Tibial artery (tissue), 4 donors: Measurements from ENCODE around the gene PDLIM3.
"Not testable (repeated sequence)": the region's sequence is repeated elsewhere in the genome, so short reads cannot be mapped to it uniquely, and the experiment has no call there.

Experiments
- DNase-seq, 2 donors: peaks; one replicate each; pipeline ENCODE4 v3.0.0-alpha.2; 2019
- H3K27ac ChIP-seq, 2 donors: fragments of 200-600 bp; sonication (generic) in 1 of 2; 1 replicate in 1 of 2; 2 replicates in 1 of 2; pipeline ENCODE4 v1.5.1; 2018 to 2019; ENCODE audit warnings: mild to moderate bottlenecking in 1 of 2
- H3K27me3 ChIP-seq, 2 donors: fragments of 200-600 bp; sonication (generic) in 1 of 2; one replicate each; pipeline versions ENCODE4 v1.5.1 to v1.6.0; 2016 to 2019
- H3K36me3 ChIP-seq, 3 donors: fragments of 200-600 bp; sonication (generic) in 2 of 3; one replicate each; pipeline ENCODE4 v1.5.1; 2016 to 2019; ENCODE audit warnings: mild to moderate bottlenecking in 2 of 3
- H3K4me1 ChIP-seq, 4 donors: fragments of 200-600 bp; sonication (generic) in 2 of 4; 1 replicate in 3 of 4; 2 replicates in 1 of 4; pipeline ENCODE4 v1.5.1; 2016 to 2019
- H3K4me3 ChIP-seq, 2 donors: fragments of 200-600 bp; sonication (generic) in 1 of 2; 1 replicate in 1 of 2; 2 replicates in 1 of 2; pipeline ENCODE4 v1.5.1; 2018 to 2019; ENCODE audit warnings: mild to moderate bottlenecking in 2 of 2
- H3K9me3 ChIP-seq, 3 donors: fragments of 200-600 bp; sonication (generic) in 1 of 3; one replicate each; pipeline ENCODE4 v1.5.1; 2016 to 2019
- intact Hi-C: fragments of 100-400 bp; cut with DNase I; formaldehyde crosslinking; loops from one replicate; pipeline ENCODE4 v1.15.0; 2023; ENCODE audit warnings: low total_unique reads
- TF ChIP-seq, protein P1 (sequence below), 2 experiments: fragments of 200-600 bp in 1 of 2; fragments of 450-650 bp in 1 of 2; IDR thresholded peaks; one replicate each; pipeline ENCODE4 v1.5.1; 2017 to 2019; ENCODE audit warnings: antibody characterized with exemption in 2 of 2, mild to moderate bottlenecking in 1 of 2, moderate library complexity in 1 of 2

The PDLIM3 gene

DNA sequence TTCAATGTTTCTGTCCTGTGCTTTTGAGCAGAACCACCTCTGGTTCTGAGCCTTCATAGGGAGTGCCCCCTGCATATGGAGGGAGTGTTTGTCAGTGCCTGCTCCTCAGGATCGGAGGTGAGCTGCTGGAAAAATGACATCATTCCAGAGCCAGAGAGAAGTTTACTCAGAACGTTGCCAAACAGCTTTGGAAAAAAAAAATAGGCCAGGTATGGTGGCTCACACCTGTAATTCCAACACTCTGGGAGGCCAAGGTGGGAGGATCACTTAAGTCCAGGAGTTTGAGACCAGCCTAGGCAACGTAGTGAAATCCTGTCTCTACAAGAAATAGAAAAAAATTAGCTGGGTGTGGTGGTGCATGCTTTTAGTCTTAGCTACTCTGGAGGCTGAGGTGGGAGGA is 27.2 kb upstream of the PDLIM3 start:
- Histone ChIP-seq H3K36me3 (no peaks in the 10 kb centered on the region), H3K4me1 (peaks cover 0 to 33% (median 23%) of the 10 kb centered on the region in 4 donors), H3K9me3 (no peaks in the 10 kb centered on the region), H3K4me3 (no peak overlapping the region), H3K27ac (peak overlapping the region in 1 of 2 donors; percentile 63), H3K27me3 (no peaks in the 10 kb centered on the region)
- intact Hi-C loops, result no loop called here
- TF ChIP-seq, protein P1, sequence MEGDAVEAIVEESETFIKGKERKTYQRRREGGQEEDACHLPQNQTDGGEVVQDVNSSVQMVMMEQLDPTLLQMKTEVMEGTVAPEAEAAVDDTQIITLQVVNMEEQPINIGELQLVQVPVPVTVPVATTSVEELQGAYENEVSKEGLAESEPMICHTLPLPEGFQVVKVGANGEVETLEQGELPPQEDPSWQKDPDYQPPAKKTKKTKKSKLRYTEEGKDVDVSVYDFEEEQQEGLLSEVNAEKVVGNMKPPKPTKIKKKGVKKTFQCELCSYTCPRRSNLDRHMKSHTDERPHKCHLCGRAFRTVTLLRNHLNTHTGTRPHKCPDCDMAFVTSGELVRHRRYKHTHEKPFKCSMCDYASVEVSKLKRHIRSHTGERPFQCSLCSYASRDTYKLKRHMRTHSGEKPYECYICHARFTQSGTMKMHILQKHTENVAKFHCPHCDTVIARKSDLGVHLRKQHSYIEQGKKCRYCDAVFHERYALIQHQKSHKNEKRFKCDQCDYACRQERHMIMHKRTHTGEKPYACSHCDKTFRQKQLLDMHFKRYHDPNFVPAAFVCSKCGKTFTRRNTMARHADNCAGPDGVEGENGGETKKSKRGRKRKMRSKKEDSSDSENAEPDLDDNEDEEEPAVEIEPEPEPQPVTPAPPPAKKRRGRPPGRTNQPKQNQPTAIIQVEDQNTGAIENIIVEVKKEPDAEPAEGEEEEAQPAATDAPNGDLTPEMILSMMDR (IDR thresholded peaks at IDR 0.05), result no peak
- DNase-seq, result no peak

- H3K27ac ChIP-seq, result peak overlapping the region; percentile 42 to 50
Measured at GRCh38 chr4:185560316-185560715, 25.0 kb upstream of the PDLIM3 start.

DNA sequence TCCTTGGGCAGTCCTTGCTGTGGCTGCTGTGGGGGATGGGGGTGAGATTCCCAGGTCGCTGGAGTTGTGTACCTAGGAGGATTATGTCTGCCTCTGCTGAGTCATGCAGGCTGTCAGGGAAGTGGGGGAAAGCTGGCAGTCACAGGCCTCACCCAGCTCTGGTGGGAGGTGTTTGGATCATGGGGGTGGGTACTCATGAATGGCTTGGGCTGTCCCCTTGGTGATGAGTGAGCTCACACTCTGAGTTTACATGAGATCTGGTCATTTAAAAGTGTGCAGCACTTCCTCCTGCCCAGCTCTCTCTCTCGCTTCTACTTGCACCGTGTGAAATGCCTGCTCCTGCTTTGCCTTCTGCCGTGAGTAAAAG is 24.6 kb upstream of the PDLIM3 start:
- peak in 1 of 2 donors; percentile 80 for DNase-seq
- H3K27ac ChIP-seq, result peak overlapping the region; percentile 42 to 50
- no peaks in the 10 kb centered on the region for H3K27me3 ChIP-seq

More at GRCh38 chr4:185560316-185560715, 25.0 kb upstream of the PDLIM3 start:
- no peaks in the 10 kb centered on the region for H3K9me3 ChIP-seq
- no peaks in the 10 kb centered on the region for H3K27me3 ChIP-seq
- no peaks in the 10 kb centered on the region for H3K36me3 ChIP-seq
- TF ChIP-seq, protein P1 (IDR thresholded peaks at IDR 0.05), result no peak
- no peak for DNase-seq
- intact Hi-C loops, result no loop called here
- no peak overlapping the region for H3K4me3 ChIP-seq
- H3K4me1 ChIP-seq, result peaks cover 0 to 13% (median 12%) of the 10 kb centered on the region in 4 donors

DNA sequence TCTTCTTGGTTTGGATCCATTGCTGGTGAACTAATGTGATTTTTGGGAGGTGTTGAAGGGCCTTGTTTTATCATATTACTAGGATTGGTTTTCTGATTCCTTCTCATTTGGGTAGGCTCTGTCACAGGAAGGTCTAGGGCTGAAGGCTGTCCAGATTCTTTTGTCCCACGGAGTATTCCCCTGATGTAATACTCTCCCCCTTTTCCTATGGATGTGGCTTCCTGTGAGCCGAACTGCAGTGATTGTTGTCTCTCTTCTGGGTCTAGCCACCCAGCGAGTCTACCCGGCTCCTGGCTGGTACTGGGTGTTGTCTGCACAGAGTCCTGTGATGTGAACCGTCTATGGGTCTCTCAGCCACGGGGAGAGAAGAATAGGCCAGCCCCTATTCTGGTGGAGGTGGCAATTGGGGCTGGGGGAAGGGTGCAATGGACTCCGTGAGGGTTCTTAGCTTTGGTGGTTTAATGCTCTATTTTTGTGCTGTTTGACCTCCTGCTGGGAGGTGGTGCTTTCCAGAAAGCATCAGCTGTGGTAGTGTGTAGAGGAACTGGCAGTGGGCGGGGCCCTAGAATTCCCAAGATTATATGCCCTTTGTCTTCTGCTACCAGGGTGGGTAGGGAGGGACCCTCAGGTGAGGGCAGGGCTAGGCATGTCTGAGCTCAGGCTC is 24.1 kb upstream of the PDLIM3 start:
- intact Hi-C loops, result not testable (repeated sequence)

More for the DNA sequence above, 24.6 kb upstream of the PDLIM3 start:
- Histone ChIP-seq H3K4me1 (peaks cover 0 to 14% (median 12%) of the 10 kb centered on the region in 4 donors), H3K36me3 (no peaks in the 10 kb centered on the region), H3K9me3 (no peaks in the 10 kb centered on the region), H3K4me3 (no peak overlapping the region)
- TF ChIP-seq, protein P1 (IDR thresholded peaks at IDR 0.05), result no peak
- intact Hi-C loops, result no loop called here

DNA sequence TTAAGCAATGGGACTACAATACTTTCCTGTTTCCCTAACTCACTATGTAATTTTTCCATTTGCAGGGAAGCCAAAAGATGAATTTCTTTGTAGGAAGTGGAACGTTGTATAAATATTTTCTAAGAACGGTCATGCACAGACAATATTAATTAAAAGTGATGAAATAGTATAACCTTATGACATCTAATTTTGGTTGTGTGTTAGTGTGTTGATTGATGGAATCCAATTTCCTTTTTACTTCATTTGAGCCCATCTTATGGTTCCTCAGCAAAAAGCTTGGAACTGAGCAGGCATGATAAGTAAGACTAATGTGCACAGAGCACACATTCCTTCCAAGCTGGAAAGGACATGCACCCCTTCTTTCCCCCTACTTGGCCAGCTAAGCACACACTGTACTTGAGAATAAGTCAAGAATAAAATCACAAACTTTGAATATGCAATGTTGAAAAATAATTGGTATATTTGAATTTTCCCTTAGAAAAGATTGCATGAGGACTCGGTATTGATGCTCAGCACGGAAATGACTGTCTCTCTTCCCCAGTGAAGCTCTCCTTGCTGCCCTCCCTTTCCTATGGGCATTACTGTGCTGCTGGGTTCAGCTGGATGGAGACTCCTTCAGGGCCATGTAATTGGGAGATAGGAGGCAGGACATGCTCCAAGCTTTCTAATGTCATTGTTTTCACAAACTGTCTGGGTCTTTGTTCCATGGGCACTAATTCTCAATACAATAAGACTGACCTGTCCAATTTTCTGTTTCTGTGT is 19.2 kb upstream of the PDLIM3 start:
- Histone ChIP-seq H3K27me3 (no peaks in the 10 kb centered on the region), H3K4me3 (no peak overlapping the region), H3K9me3 (no peaks in the 10 kb centered on the region), H3K36me3 (no peaks in the 10 kb centered on the region), H3K27ac (peak overlapping the region; percentile 67 to 73), H3K4me1 (peaks cover 0 to 24% (median 10%) of the 10 kb centered on the region in 4 donors)
- DNase-seq, result no peak
- TF ChIP-seq, protein P1 (IDR thresholded peaks at IDR 0.05), result no peak
- intact Hi-C loops, result no loop called here

More for the DNA sequence above, 24.1 kb upstream of the PDLIM3 start:
- H3K27me3 ChIP-seq, H3K36me3 ChIP-seq, H3K9me3 ChIP-seq, H3K4me3 ChIP-seq, DNase-seq: not testable (repeated sequence)
- H3K4me1 ChIP-seq, result peaks cover 0 to 19% (median 15%) of the 10 kb centered on the region in 4 donors
- peak overlapping the region; percentile 42 to 50 for H3K27ac ChIP-seq

DNA sequence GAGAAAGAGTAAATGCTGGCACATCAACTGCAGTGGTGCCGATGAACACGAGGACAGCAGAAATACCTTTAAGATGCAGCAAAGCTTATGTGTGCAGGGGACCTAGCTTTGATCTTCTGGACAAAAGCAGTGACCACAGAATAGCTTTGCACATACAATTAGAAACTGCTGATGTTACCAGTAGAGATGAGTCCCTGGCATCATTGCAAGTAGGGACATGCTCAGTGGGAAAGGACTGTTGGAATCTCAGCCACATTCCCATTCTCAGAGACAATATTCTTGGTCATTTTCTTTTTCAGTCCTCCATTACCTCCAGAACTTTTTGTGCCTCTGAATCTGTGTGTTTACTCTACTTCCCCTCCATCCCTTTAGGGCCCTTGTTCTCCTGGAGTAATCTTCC is 16.9 kb upstream of the PDLIM3 start:
- Histone ChIP-seq H3K9me3 (no peaks in the 10 kb centered on the region), H3K36me3 (no peaks in the 10 kb centered on the region), H3K4me1 (peaks cover 0 to 30% (median 11%) of the 10 kb centered on the region in 4 donors), H3K27ac (no peak overlapping the region), H3K4me3 (no peak overlapping the region), H3K27me3 (no peaks in the 10 kb centered on the region)
- TF ChIP-seq, protein P1 (IDR thresholded peaks at IDR 0.05), result no peak
- no peak for DNase-seq
- intact Hi-C loops, result no loop called here
